Panc1 (cell line): ENCODE data around the gene DEK. TPM values are rescaled to one million over a fixed set of nuclear protein-coding genes. Genes with fewer than 3 reads are reported as not detected.

Experiments
- ATAC-seq: fragments of 200-7000 bp; cut with Tn5 transposase; 2 replicates; pipeline ENCODE4 v1.9.1; 2020; ENCODE audit warnings: mild to moderate bottlenecking, moderate library complexity
- BruUV-seq: library from RNA; stranded (reverse); fragments of 400-500 nt; replicated peaks from 2 replicates; lab custom pipeline; 2021; lab: Mats Ljungman, UMichigan
- CTCF ChIA-PET: fragments of 300-600 bp; sonication (Branson Sonifier 250); formaldehyde crosslinking; loops from one replicate; lab custom pipeline; 2022; ENCODE audit warnings: antibody characterized with exemption; lab: Charles Lee
- POLR2A ChIA-PET: fragments of 300-600 bp; sonication (Branson Sonifier 250); formaldehyde crosslinking; loops from one replicate; lab custom pipeline; 2022; ENCODE audit warnings: antibody characterized with exemption; lab: Charles Lee
- DNase-seq: peaks from one replicate; pipeline ENCODE4 v3.0.0-alpha.2; 2010; ENCODE audit warnings: low read depth, low spot score
- H3K27ac ChIP-seq: 2 replicates; pipeline ENCODE4 v1.5.1; 2011; ENCODE audit warnings: mild to moderate bottlenecking, low read length, inconsistent platforms
- H3K27me3 ChIP-seq: fragments of 200-500 bp; sonication (Bioruptor generic); 2 replicates; pipeline ENCODE4 v1.6.0; 2014; ENCODE audit warnings: low read length, inconsistent platforms; ENCODE audit not compliant: control insufficient read depth, insufficient read depth
- H3K36me3 ChIP-seq: fragments of 200-500 bp; sonication (Bioruptor generic); 2 replicates; pipeline ENCODE4 v1.5.1; 2014; ENCODE audit warnings: inconsistent platforms, mild to moderate bottlenecking, low read length, moderate library complexity; ENCODE audit not compliant: control insufficient read depth, insufficient read depth
- H3K4me1 ChIP-seq: 2 replicates; pipeline ENCODE4 v1.5.1; 2011; ENCODE audit warnings: inconsistent platforms, mild to moderate bottlenecking, low read length, moderate library complexity; ENCODE audit not compliant: control insufficient read depth, insufficient read depth
- H3K4me3 ChIP-seq, 2 experiments: 2 replicates each; pipeline ENCODE4 v1.5.1; 2011 to 2012; ENCODE audit warnings: low read depth in 2 of 2, low read length in 2 of 2, mild to moderate bottlenecking in 2 of 2, inconsistent platforms in 1 of 2, moderate library complexity in 1 of 2
- H3K9me3 ChIP-seq: fragments of 200-500 bp; sonication (Bioruptor generic); 2 replicates; pipeline ENCODE4 v1.5.1; 2014; ENCODE audit warnings: low read depth, mild to moderate bottlenecking, inconsistent platforms, low read length, moderate library complexity; ENCODE audit not compliant: control insufficient read depth, insufficient read depth
- POLR2AphosphoS5 ChIP-seq: IDR thresholded peaks from 2 replicates; pipeline ENCODE4 v1.6.1; 2012; ENCODE audit warnings: mild to moderate bottlenecking, low read depth, low read length, moderate library complexity
- SIN3A ChIP-seq: IDR thresholded peaks from 2 replicates; pipeline ENCODE4 v1.6.1; 2012; ENCODE audit warnings: low read depth, mild to moderate bottlenecking, low read length, moderate library complexity, borderline replicate concordance; ENCODE audit not compliant: insufficient read depth
- TCF7L2 ChIP-seq: IDR thresholded peaks from 2 replicates; pipeline ENCODE4 v1.6.1; 2011; ENCODE audit warnings: mild to moderate bottlenecking, low read depth, low read length, inconsistent platforms
- in situ Hi-C: cut with HindIII; loops from 2 replicates; pipeline ENCODE4 v1.10.0; 2016; ENCODE audit warnings: low sequenced_read_pairs, low pct_unique_long_range_greater_than_20kb
- intact Hi-C: fragments of 100-400 bp; cut with micrococcal nuclease; formaldehyde crosslinking; loops from one replicate; pipeline ENCODE4 v1.10.0; 2022; ENCODE audit not compliant: unreplicated experiment
- total RNA-seq: library from RNA; stranded (reverse); gene quantifications from one replicate; pipeline ENCODE4 v1.2.1, GENCODE V29; 2021; ENCODE audit not compliant: unreplicated experiment
- TF ChIP-seq, protein P1 (sequence below): fragments of 450-650 bp; IDR thresholded peaks from 2 replicates; pipeline ENCODE4 v1.5.1; 2017; ENCODE audit warnings: mild to moderate bottlenecking
- TF ChIP-seq, protein P2 (sequence below), 2 experiments: IDR thresholded peaks; 2 replicates each; pipeline ENCODE4 v1.6.1; 2011 to 2012; ENCODE audit warnings: low read depth in 2 of 2, control low read depth in 1 of 2, low read length in 1 of 2, mild to moderate bottlenecking in 1 of 2, moderate library complexity in 1 of 2; ENCODE audit not compliant: insufficient read depth in 1 of 2

DEK gene
- total RNA-seq, 1 experiment from 2014 or later: 177 TPM

DNA sequence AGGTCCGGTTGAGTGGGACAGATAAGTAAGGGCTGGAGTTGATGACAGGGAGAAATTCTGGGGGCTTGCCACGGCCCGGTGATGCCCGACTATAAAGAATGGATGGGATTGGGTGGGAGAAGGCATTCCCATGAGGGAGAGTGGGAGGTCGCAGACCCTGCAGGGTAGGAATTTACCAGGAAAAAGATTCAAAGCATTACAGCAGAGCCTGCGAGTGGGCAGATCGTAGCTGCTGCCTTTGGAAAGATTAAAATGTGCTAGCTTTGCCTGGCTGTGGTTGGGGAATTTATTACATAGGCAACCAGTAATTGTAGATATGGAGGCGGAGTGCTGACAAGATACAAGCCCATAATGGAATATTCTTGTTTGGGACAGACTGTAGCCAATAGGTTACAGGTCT, 59.6 kb downstream of the DEK start:
- ATAC-seq (no peak), DNase-seq (no peak)
- ChIA-PET CTCF (no interaction called here), POLR2A (no interaction called here)
- no peaks in the 10 kb centered on the region for H3K9me3 ChIP-seq
- intact Hi-C loops: no loop called here
- H3K36me3 ChIP-seq: no peaks in the 10 kb centered on the region
- no peak overlapping the region for H3K27ac ChIP-seq
- no TSS peak for BruUV-seq
- TF ChIP-seq, protein P1, sequence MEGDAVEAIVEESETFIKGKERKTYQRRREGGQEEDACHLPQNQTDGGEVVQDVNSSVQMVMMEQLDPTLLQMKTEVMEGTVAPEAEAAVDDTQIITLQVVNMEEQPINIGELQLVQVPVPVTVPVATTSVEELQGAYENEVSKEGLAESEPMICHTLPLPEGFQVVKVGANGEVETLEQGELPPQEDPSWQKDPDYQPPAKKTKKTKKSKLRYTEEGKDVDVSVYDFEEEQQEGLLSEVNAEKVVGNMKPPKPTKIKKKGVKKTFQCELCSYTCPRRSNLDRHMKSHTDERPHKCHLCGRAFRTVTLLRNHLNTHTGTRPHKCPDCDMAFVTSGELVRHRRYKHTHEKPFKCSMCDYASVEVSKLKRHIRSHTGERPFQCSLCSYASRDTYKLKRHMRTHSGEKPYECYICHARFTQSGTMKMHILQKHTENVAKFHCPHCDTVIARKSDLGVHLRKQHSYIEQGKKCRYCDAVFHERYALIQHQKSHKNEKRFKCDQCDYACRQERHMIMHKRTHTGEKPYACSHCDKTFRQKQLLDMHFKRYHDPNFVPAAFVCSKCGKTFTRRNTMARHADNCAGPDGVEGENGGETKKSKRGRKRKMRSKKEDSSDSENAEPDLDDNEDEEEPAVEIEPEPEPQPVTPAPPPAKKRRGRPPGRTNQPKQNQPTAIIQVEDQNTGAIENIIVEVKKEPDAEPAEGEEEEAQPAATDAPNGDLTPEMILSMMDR: no peak
- TF ChIP-seq SIN3A (no peak), TCF7L2 (no peak), POLR2AphosphoS5 (no peak)
- TF ChIP-seq, protein P2, sequence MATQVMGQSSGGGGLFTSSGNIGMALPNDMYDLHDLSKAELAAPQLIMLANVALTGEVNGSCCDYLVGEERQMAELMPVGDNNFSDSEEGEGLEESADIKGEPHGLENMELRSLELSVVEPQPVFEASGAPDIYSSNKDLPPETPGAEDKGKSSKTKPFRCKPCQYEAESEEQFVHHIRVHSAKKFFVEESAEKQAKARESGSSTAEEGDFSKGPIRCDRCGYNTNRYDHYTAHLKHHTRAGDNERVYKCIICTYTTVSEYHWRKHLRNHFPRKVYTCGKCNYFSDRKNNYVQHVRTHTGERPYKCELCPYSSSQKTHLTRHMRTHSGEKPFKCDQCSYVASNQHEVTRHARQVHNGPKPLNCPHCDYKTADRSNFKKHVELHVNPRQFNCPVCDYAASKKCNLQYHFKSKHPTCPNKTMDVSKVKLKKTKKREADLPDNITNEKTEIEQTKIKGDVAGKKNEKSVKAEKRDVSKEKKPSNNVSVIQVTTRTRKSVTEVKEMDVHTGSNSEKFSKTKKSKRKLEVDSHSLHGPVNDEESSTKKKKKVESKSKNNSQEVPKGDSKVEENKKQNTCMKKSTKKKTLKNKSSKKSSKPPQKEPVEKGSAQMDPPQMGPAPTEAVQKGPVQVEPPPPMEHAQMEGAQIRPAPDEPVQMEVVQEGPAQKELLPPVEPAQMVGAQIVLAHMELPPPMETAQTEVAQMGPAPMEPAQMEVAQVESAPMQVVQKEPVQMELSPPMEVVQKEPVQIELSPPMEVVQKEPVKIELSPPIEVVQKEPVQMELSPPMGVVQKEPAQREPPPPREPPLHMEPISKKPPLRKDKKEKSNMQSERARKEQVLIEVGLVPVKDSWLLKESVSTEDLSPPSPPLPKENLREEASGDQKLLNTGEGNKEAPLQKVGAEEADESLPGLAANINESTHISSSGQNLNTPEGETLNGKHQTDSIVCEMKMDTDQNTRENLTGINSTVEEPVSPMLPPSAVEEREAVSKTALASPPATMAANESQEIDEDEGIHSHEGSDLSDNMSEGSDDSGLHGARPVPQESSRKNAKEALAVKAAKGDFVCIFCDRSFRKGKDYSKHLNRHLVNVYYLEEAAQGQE (IDR thresholded peaks at IDR 0.05; ENCODE audit: insufficient read depth in 1 of 2, low read depth in 2 of 2, low read length in 1 of 2): no peak
- in situ Hi-C loops: no loop called here
- H3K27me3 ChIP-seq: no peaks in the 10 kb centered on the region
- no peaks in the 10 kb centered on the region for H3K4me1 ChIP-seq
- no peak overlapping the region for H3K4me3 ChIP-seq

DNA sequence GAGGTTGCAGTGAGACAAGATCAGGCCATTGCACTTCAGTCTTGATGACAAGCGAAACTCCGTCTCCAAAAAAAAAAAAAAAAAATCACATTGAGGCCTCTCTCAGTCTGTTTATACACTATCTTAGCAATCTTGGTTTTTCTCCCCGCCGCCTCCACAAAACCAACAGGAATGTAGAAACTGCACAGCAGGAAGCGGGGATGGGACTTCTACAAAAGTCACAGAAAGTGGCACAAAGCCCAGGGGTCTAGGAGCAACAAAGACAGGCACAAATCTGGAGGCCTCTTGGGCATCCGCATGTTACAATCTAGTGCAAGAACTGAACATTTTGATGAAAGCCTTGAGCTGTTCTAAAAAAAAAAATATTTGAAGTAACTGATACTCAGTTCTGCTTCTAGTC, 60.5 kb downstream of the DEK start:
- intact Hi-C loops: no loop called here
- no peak for TF ChIP-seq TCF7L2
- TF ChIP-seq POLR2AphosphoS5: no peak
- TF ChIP-seq SIN3A: no peak
- TF ChIP-seq, protein P1: no peak
- TF ChIP-seq, protein P2 (IDR thresholded peaks at IDR 0.05; ENCODE audit: insufficient read depth in 1 of 2, low read depth in 2 of 2, low read length in 1 of 2): no peak
- no peaks in the 10 kb centered on the region for H3K27me3 ChIP-seq
- DNase-seq (no peak), ATAC-seq (no peak)
- no peaks in the 10 kb centered on the region for H3K36me3 ChIP-seq
- no peaks in the 10 kb centered on the region for H3K9me3 ChIP-seq
- no TSS peak for BruUV-seq
- H3K4me1 ChIP-seq: no peaks in the 10 kb centered on the region
- no peak overlapping the region for H3K27ac ChIP-seq
- H3K4me3 ChIP-seq: no peak overlapping the region
- in situ Hi-C loops: no loop called here
- ChIA-PET CTCF (no interaction called here), POLR2A (no interaction called here)
